ENCODE measurements around the gene KCTD11. TPM values are rescaled to one million over a fixed set of nuclear protein-coding genes. Genes with fewer than 3 reads are reported as not detected.

The KCTD11 gene
- polyA plus RNA-seq, 1 donor, result 8.2 TPM

- no peak for DNase-seq
- no peak overlapping the region for H3K4me3 ChIP-seq (ENCODE audit: low read length)
- H3K27ac ChIP-seq (ENCODE audit: low read length), result no peak overlapping the region
- WGBS (ENCODE audit: insufficient coverage, low lambda C conversion rate), result no CpG with 5 or more reads among the region's 2 CpGs
- no peaks in the 10 kb centered on the region for H3K36me3 ChIP-seq (ENCODE audit: control insufficient read depth, insufficient read depth, low read length)
- no peaks in the 10 kb centered on the region for H3K27me3 ChIP-seq (ENCODE audit: control insufficient read depth, insufficient read depth, low read length)
- peaks cover 5% of the 10 kb centered on the region for H3K4me1 ChIP-seq (ENCODE audit: control insufficient read depth, insufficient read depth, low read length)
- H3K9me3 ChIP-seq (ENCODE audit: control insufficient read depth, low read depth, low read length), result no peaks in the 10 kb centered on the region
Measured at GRCh38 chr17:7374353-7374752, 22.4 kb downstream of the KCTD11 start.

GRCh38 chr17:7379134-7379533 lies 27.2 kb downstream of the KCTD11 start:
- Histone ChIP-seq H3K9me3 (ENCODE audit: control insufficient read depth, low read depth, low read length) (peaks cover 3% of the 10 kb centered on the region), H3K27ac (ENCODE audit: low read length) (no peak overlapping the region), H3K27me3 (ENCODE audit: control insufficient read depth, insufficient read depth, low read length) (peaks cover 39% of the 10 kb centered on the region), H3K4me3 (ENCODE audit: low read length) (no peak overlapping the region), H3K4me1 (ENCODE audit: control insufficient read depth, insufficient read depth, low read length) (peaks cover 11% of the 10 kb centered on the region), H3K36me3 (ENCODE audit: control insufficient read depth, insufficient read depth, low read length) (peaks cover 4% of the 10 kb centered on the region)
- 100% methylated on average over 1 of the region's 3 CpGs for WGBS (ENCODE audit: insufficient coverage, low lambda C conversion rate)
- DNase-seq, result no peak

- Histone ChIP-seq H3K4me3 (ENCODE audit: low read length) (peak overlapping the region; percentile 63), H3K4me1 (ENCODE audit: control insufficient read depth, insufficient read depth, low read length) (peaks cover 11% of the 10 kb centered on the region), H3K36me3 (ENCODE audit: control insufficient read depth, insufficient read depth, low read length) (peaks cover 6% of the 10 kb centered on the region), H3K27ac (ENCODE audit: low read length) (no peak overlapping the region), H3K9me3 (ENCODE audit: control insufficient read depth, low read depth, low read length) (peaks cover 3% of the 10 kb centered on the region), H3K27me3 (ENCODE audit: control insufficient read depth, insufficient read depth, low read length) (peaks cover 45% of the 10 kb centered on the region)
- WGBS (ENCODE audit: insufficient coverage, low lambda C conversion rate), result no CpG with 5 or more reads among the region's 7 CpGs
- DNase-seq, result peak in 1 of 2 donors; percentile 26
Measured at GRCh38 chr17:7380321-7380720, 28.4 kb downstream of the KCTD11 start.

GRCh38 chr17:7380855-7381683 lies 29.1 kb downstream of the KCTD11 start, which contains the start of gene TNK1:
TSS of gene TNK1 (plus strand) at chr17:7381089. CDS start at chr17:7382927, 1,838 bp downstream.
- DNase-seq, result peak in 1 of 2 donors; percentile 70
- peak within 1 kb of the TSS; percentile 63 for H3K4me3 ChIP-seq (ENCODE audit: low read length)
- H3K27me3 ChIP-seq (ENCODE audit: control insufficient read depth, insufficient read depth, low read length), result peaks cover 45% of the 10 kb centered on the region
- peaks cover 3% of the 10 kb centered on the region for H3K9me3 ChIP-seq (ENCODE audit: control insufficient read depth, low read depth, low read length)
- H3K27ac ChIP-seq (ENCODE audit: low read length), result peak within 1 kb of the TSS; percentile 15
- H3K36me3 ChIP-seq (ENCODE audit: control insufficient read depth, insufficient read depth, low read length), result peaks cover 9% of the 10 kb centered on the region
- H3K4me1 ChIP-seq (ENCODE audit: control insufficient read depth, insufficient read depth, low read length), result peaks cover 11% of the 10 kb centered on the region
- no CpG with 5 or more reads among the region's 52 CpGs for WGBS (ENCODE audit: insufficient coverage, low lambda C conversion rate)

- Histone ChIP-seq H3K9me3 (ENCODE audit: control insufficient read depth, low read depth, low read length) (peaks cover 3% of the 10 kb centered on the region), H3K4me1 (ENCODE audit: control insufficient read depth, insufficient read depth, low read length) (peaks cover 11% of the 10 kb centered on the region), H3K27me3 (ENCODE audit: control insufficient read depth, insufficient read depth, low read length) (peaks cover 45% of the 10 kb centered on the region), H3K4me3 (ENCODE audit: low read length) (no peak overlapping the region), H3K36me3 (ENCODE audit: control insufficient read depth, insufficient read depth, low read length) (peaks cover 20% of the 10 kb centered on the region), H3K27ac (ENCODE audit: low read length) (no peak overlapping the region)
- no peak for DNase-seq
- WGBS (ENCODE audit: insufficient coverage, low lambda C conversion rate), result no CpG with 5 or more reads among the region's 10 CpGs
Measured at GRCh38 chr17:7382901-7383300, 30.9 kb downstream of the KCTD11 start.

GRCh38 chr17:7383371-7383741 lies 31.4 kb downstream of the KCTD11 start:
- H3K4me1 ChIP-seq (ENCODE audit: control insufficient read depth, insufficient read depth, low read length), result peaks cover 11% of the 10 kb centered on the region
- peaks cover 45% of the 10 kb centered on the region for H3K27me3 ChIP-seq (ENCODE audit: control insufficient read depth, insufficient read depth, low read length)
- no peak overlapping the region for H3K4me3 ChIP-seq (ENCODE audit: low read length)
- peaks cover 3% of the 10 kb centered on the region for H3K9me3 ChIP-seq (ENCODE audit: control insufficient read depth, low read depth, low read length)
- WGBS (ENCODE audit: insufficient coverage, low lambda C conversion rate), result no CpG with 5 or more reads among the region's 11 CpGs
- DNase-seq, result no peak
- H3K27ac ChIP-seq (ENCODE audit: low read length), result no peak overlapping the region
- H3K36me3 ChIP-seq (ENCODE audit: control insufficient read depth, insufficient read depth, low read length), result peaks cover 24% of the 10 kb centered on the region

GRCh38 chr17:7383742-7384488 lies 32.0 kb downstream of the KCTD11 start:
- peak in 1 of 2 donors; percentile 74 for DNase-seq
- Histone ChIP-seq H3K9me3 (ENCODE audit: control insufficient read depth, low read depth, low read length) (peaks cover 3% of the 10 kb centered on the region), H3K27ac (ENCODE audit: low read length) (no peak overlapping the region), H3K27me3 (ENCODE audit: control insufficient read depth, insufficient read depth, low read length) (peaks cover 45% of the 10 kb centered on the region), H3K4me3 (ENCODE audit: low read length) (peak overlapping the region; percentile 17), H3K36me3 (ENCODE audit: control insufficient read depth, insufficient read depth, low read length) (peaks cover 30% of the 10 kb centered on the region), H3K4me1 (ENCODE audit: control insufficient read depth, insufficient read depth, low read length) (peaks cover 11% of the 10 kb centered on the region)
- no CpG with 5 or more reads among the region's 65 CpGs for WGBS (ENCODE audit: insufficient coverage, low lambda C conversion rate)

GRCh38 chr17:7384489-7385081 lies 32.6 kb downstream of the KCTD11 start:
- no peak for DNase-seq
- peaks cover 45% of the 10 kb centered on the region for H3K27me3 ChIP-seq (ENCODE audit: control insufficient read depth, insufficient read depth, low read length)
- H3K9me3 ChIP-seq (ENCODE audit: control insufficient read depth, low read depth, low read length), result peaks cover 3% of the 10 kb centered on the region
- peak overlapping the region; percentile 17 for H3K4me3 ChIP-seq (ENCODE audit: low read length)
- no peak overlapping the region for H3K27ac ChIP-seq (ENCODE audit: low read length)
- 80% methylated on average over 2 of the region's 23 CpGs for WGBS (ENCODE audit: insufficient coverage, low lambda C conversion rate)
- peaks cover 11% of the 10 kb centered on the region for H3K4me1 ChIP-seq (ENCODE audit: control insufficient read depth, insufficient read depth, low read length)
- peaks cover 37% of the 10 kb centered on the region for H3K36me3 ChIP-seq (ENCODE audit: control insufficient read depth, insufficient read depth, low read length)

- Histone ChIP-seq H3K36me3 (ENCODE audit: control insufficient read depth, insufficient read depth, low read length) (peaks cover 50% of the 10 kb centered on the region), H3K4me3 (ENCODE audit: low read length) (no peak overlapping the region), H3K27ac (ENCODE audit: low read length) (no peak overlapping the region), H3K9me3 (ENCODE audit: control insufficient read depth, low read depth, low read length) (no peaks in the 10 kb centered on the region), H3K4me1 (ENCODE audit: control insufficient read depth, insufficient read depth, low read length) (peaks cover 8% of the 10 kb centered on the region), H3K27me3 (ENCODE audit: control insufficient read depth, insufficient read depth, low read length) (peaks cover 16% of the 10 kb centered on the region)
- no CpG with 5 or more reads among the region's 10 CpGs for WGBS (ENCODE audit: insufficient coverage, low lambda C conversion rate)
- no peak for DNase-seq
Measured at GRCh38 chr17:7388856-7389255, 36.9 kb downstream of the KCTD11 start.

Measured in large intestine (tissue), 3 donors.